ENCODE measurements around the gene CCDC174.
"Not testable (repeated sequence)": the region's sequence is repeated elsewhere in the genome, so short reads cannot be mapped to it uniquely, and the experiment has no call there.

CCDC174 gene

DNA sequence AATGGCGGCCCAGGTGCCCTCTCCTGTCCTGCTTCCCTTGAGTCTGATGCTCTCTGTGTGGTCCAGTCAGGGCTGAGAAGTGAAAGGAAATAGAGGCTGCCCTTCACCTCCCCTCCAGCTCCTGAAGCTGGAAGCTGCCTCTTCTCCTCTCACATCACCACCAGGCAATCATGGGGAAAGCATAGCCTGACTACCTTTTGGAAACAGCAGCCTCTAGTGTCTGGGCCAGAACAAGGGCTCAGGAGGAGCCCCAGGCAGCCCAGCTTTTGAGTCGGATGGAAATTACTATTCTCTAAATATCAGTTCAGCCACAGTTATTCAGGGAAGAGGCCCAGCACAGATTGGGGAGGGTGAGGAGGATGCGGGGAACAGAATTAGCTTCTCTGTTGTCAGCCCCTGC lies 43.3 kb upstream of the CCDC174 start:
- no peak for DNase-seq (ENCODE audit: low read depth in 2 of 2)
- no peak for TF ChIP-seq CTCF (IDR thresholded peaks at IDR 0.05; ENCODE audit: low read depth, low read length)
- no peak overlapping the region for H3K4me3 ChIP-seq (replicated peaks in 1 of 2; ENCODE audit: low read depth in 2 of 2, low read length in 2 of 2)

DNA sequence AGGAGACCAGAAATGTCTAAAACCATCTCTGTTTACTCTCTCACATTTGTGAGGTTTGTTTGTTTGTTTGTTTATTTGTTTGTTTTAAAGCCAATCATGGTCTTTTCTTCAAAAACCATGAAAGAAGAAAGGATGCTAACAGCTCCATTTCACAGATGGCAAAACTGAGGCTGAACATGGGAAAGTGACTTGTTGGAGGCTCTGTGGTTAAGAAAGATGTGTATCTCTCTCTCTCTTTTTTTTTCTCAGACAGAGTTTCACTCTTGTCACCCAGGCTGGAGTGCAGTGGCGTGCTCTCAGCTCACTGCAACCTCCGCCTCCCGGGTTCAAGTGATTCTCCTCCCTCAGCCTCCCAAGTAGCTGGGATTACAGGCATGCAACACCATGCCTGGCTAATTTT lies 42.5 kb upstream of the CCDC174 start:
- not testable (repeated sequence) for H3K4me3 ChIP-seq (replicated peaks in 1 of 2; ENCODE audit: low read depth in 2 of 2, low read length in 2 of 2); DNase-seq (ENCODE audit: low read depth in 2 of 2)

DNA sequence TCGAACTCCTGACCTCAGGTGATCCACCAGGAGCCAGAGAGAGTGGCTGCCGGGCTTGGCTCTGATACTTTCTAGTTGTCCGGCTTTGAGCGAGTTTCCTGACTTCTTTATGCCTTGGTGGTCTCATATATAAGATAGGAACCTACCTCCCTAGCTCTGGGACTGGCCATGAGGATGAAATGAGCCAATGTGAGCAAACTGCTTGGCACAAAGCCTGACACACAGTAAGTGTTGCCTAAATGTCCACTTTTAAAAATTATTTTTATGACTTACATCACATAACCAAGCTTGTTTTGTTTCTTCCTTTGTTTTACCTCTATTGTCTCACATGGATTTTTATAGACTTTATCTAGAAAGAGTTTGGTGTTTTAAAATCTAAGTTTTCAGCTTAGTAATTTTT lies 42.1 kb upstream of the CCDC174 start:
- peak in 1 of 2 donors; percentile 35 for DNase-seq (ENCODE audit: low read depth in 2 of 2)
- no peak for TF ChIP-seq CTCF (IDR thresholded peaks at IDR 0.05; ENCODE audit: low read depth, low read length)
- H3K4me3 ChIP-seq (replicated peaks in 1 of 2; ENCODE audit: low read depth in 2 of 2, low read length in 2 of 2): no peak overlapping the region

GRCh38 chr3:14609941-14610340 lies 41.6 kb upstream of the CCDC174 start:
- no peak overlapping the region for H3K4me3 ChIP-seq (replicated peaks in 1 of 2; ENCODE audit: low read depth in 2 of 2, low read length in 2 of 2)

GRCh38 chr3:14614189-14614588 lies 37.4 kb upstream of the CCDC174 start:
- no peak for DNase-seq (ENCODE audit: low read depth in 2 of 2)
- no peak overlapping the region for H3K4me3 ChIP-seq (replicated peaks in 1 of 2; ENCODE audit: low read depth in 2 of 2, low read length in 2 of 2)
- no peak for TF ChIP-seq CTCF (IDR thresholded peaks at IDR 0.05; ENCODE audit: low read depth, low read length)

More at GRCh38 chr3:14609941-14610340, 41.6 kb upstream of the CCDC174 start:
- DNase-seq (ENCODE audit: low read depth in 2 of 2): no peak
- TF ChIP-seq CTCF (IDR thresholded peaks at IDR 0.05; ENCODE audit: low read depth, low read length): no peak

GRCh38 chr3:14614862-14615261 lies 36.7 kb upstream of the CCDC174 start:
- H3K4me3 ChIP-seq (replicated peaks in 1 of 2; ENCODE audit: low read depth in 2 of 2, low read length in 2 of 2): no peak overlapping the region
- TF ChIP-seq CTCF (IDR thresholded peaks at IDR 0.05; ENCODE audit: low read depth, low read length): no peak
- DNase-seq (ENCODE audit: low read depth in 2 of 2): no peak

DNA sequence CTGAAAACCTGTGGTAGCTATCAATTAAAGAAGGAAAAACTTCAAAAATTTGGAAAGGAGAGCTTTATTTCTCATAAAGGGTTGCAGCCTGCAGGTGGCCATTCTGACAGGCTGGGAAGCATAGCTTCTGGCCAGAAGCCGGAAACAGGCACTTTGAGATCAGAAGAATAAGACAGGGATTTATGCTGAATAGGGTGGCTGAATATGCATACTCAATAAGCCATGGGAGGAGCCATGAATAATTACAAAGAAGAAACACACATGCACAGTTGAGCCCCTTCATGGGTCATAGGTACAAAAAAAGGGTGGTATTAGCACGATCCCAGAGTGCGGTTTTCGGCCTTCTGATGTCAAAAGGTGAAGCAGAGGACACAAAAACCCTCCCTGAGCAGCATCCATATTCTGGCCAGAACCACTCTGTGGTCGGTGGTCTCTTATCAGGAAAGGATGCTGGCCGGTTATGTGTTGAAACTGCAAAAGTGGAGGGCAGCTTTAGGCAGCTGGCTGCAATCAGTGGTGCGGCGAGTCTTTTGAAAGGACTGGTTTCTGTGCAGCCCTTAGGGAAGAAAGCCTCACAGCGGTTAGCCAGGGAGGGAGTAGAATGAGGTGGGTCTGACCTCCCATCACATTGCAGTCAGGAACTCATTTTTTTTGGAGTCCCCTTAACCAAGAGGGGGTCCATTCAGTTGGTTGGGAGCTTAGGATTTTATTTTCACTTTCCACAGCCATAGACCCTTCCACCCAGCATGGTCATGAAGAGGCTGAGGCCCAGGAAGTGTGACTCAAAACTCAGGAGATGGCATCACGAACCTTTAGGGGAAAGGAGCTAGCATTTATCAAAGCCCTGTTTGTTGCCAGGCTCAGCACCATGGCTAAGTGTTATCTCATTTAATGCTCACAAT lies 34.7 kb upstream of the CCDC174 start:
- no peak for TF ChIP-seq CTCF (IDR thresholded peaks at IDR 0.05; ENCODE audit: low read depth, low read length)
- H3K4me3 ChIP-seq (replicated peaks in 1 of 2; ENCODE audit: low read depth in 2 of 2, low read length in 2 of 2): no peak overlapping the region
- DNase-seq (ENCODE audit: low read depth in 2 of 2): no peak
